Activated naive CD4-positive, alpha-beta T cell treated with anti-CD3 and anti-CD28 coated beads, Interleukin-2, amount 50 U/mL, for 24 hours (primary cell): ENCODE results near the gene SLC5A2.
"Not testable (repeated sequence)": the region's sequence is repeated elsewhere in the genome, so short reads cannot be mapped to it uniquely, and the experiment has no call there.

Experiments
- H3K27ac Mint-ChIP-seq: one replicate; pipeline ENCODE4 v1.8.0; 2021; ENCODE audit warnings: mild to moderate bottlenecking, mixed read lengths
- H3K27me3 Mint-ChIP-seq: one replicate; pipeline ENCODE4 v1.8.0; 2021; ENCODE audit warnings: mixed read lengths
- H3K36me3 Mint-ChIP-seq: one replicate; pipeline ENCODE4 v1.8.0; 2021; ENCODE audit warnings: mixed read lengths
- H3K4me1 Mint-ChIP-seq: one replicate; pipeline ENCODE4 v1.8.0; 2021; ENCODE audit warnings: mixed read lengths
- H3K4me3 Mint-ChIP-seq: one replicate; pipeline ENCODE4 v1.8.0; 2021; ENCODE audit warnings: mild to moderate bottlenecking, mixed read lengths
- H3K9me3 Mint-ChIP-seq: one replicate; pipeline ENCODE4 v1.8.0; 2021; ENCODE audit warnings: mixed read lengths

SLC5A2 gene

GRCh38 chr16:31539762-31540161 is 56.8 kb downstream of the SLC5A2 start:
- H3K4me3 Mint-ChIP-seq, H3K36me3 Mint-ChIP-seq, H3K27ac Mint-ChIP-seq, H3K9me3 Mint-ChIP-seq: not testable (repeated sequence)
- Mint-ChIP-seq H3K4me1 (peaks cover 17% of the 10 kb centered on the region), H3K27me3 (peaks cover 27% of the 10 kb centered on the region)
